Ovary (tissue), 9 donors: ENCODE results near the gene TIMP3. TPM values are rescaled to one million over a fixed set of nuclear protein-coding genes. Genes with fewer than 3 reads are reported as not detected.

ENCODE experiments used
- DNase-seq, 5 donors: peaks; one replicate each; pipeline ENCODE4 v3.0.0-alpha.2; 2019 to 2020
- H3K27ac ChIP-seq, 2 donors: fragments of 200-600 bp; one replicate each; pipeline versions ENCODE4 v1.5.1 to v1.8.0; 2019 to 2022
- H3K27me3 ChIP-seq: fragments of 200-600 bp; one replicate; pipeline ENCODE4 v1.8.0; 2022
- H3K36me3 ChIP-seq: fragments of 200-600 bp; sonication (generic); one replicate; pipeline ENCODE4 v1.5.1; 2019
- H3K4me1 ChIP-seq: one replicate; pipeline ENCODE4 v1.8.1; 2013; ENCODE audit warnings: mild to moderate bottlenecking, moderate library complexity; ENCODE audit not compliant: insufficient read depth
- H3K4me3 ChIP-seq: fragments of 200-600 bp; sonication (generic); one replicate; pipeline ENCODE4 v1.5.1; 2017
- H3K9me3 ChIP-seq, 2 donors: fragments of 200-600 bp in 1 of 2; sonication (generic) in 1 of 2; one replicate each; pipeline versions ENCODE4 v1.5.1 to v1.8.1; 2013 to 2019; ENCODE audit warnings: mild to moderate bottlenecking in 1 of 2, moderate library complexity in 1 of 2
- CTCF ChIP-seq, 3 donors: fragments of 450-650 bp in 2 of 3; fragments of 200-600 bp in 1 of 3; IDR thresholded peaks; one replicate each; pipeline versions ENCODE4 v1.5.1 to v1.8.0; 2016 to 2022; ENCODE audit warnings: antibody characterized with exemption in 3 of 3, mild to moderate bottlenecking in 1 of 3
- EP300 ChIP-seq: sonication (generic); formaldehyde crosslinking; IDR thresholded peaks from one replicate; pipeline ENCODE4 v1.6.1; 2017; ENCODE audit warnings: antibody characterized with exemption
- POLR2A ChIP-seq: fragments of 450-650 bp; IDR thresholded peaks from one replicate; pipeline ENCODE4 v1.6.1; 2017; ENCODE audit warnings: antibody characterized with exemption, mild to moderate bottlenecking, moderate library complexity
- WGBS, 3 donors: extraction: QIAGEN DNeasy Blood & Tissue Kit in 1 of 3; methylation state at CpG; one replicate each; pipeline versions ENCODE4 v1.1.5 to v1.1.7; 2013 to 2017; 5-methylcytosine and 5-hydroxymethylcytosine counted together
- intact Hi-C, 4 donors: fragments of 100-400 bp; cut with DNase I; formaldehyde crosslinking; loops; one replicate each; pipeline versions ENCODE4 v1.11.0 to v1.15.1; 2022 to 2023
- polyA plus RNA-seq, 2 donors: library from polyadenylated mRNA; stranded (reverse); fragments of 200-250 nt in 1 of 2; fragments of 350-450 nt in 1 of 2; fragmentation: Illumina TruSeq in 1 of 2; extraction: RNeasy Lipid Tissue Mini Kit (QIAGEN cat#74804) in 1 of 2; gene quantifications; one replicate each; pipeline ENCODE4 v1.2.3, GENCODE V29; 2013 to 2014
- total RNA-seq, 7 donors: library from RNA; depleted of rRNA in 2 of 7; stranded (reverse); fragments of >200 nt in 2 of 7; fragmentation: NEBNext Ultra II Directional in 3 of 7; extraction: Animal tissue kit (Norgen Biotek cat#: 25700) in 3 of 7; gene quantifications; one replicate each; pipeline versions ENCODE4 v1.1.0 to v1.2.4, GENCODE V29; 2016 to 2023
- donor health status: DM: no; HTN: no; CAD: no; lungs with moderate emphysema.
- donor health status: DM: no; HTN: no; CAD: no.
- donor health status: Bipolar disorder and iron deficiency.
- donor health status: DM: yes; HTN: yes; CAD: no.
- donor health status: DM: no; HTN: no; CAD: no.
- donor health status: DM: yes; HTN: yes; CAD: no.

The TIMP3 gene
- total and polyA plus RNA-seq, 9 donors, result 48.5 to 565 (median 121) TPM

GRCh38 chr22:32862083-32862482, 60.6 kb downstream of the TIMP3 start:
- H3K9me3 ChIP-seq, result no peaks in the 10 kb centered on the region
- H3K27me3 ChIP-seq, result no peaks in the 10 kb centered on the region
- no peak overlapping the region for H3K4me3 ChIP-seq
- no peak overlapping the region for H3K27ac ChIP-seq
- no peaks in the 10 kb centered on the region for H3K36me3 ChIP-seq
- no peak for TF ChIP-seq POLR2A
- no peak for DNase-seq
- no peaks in the 10 kb centered on the region for H3K4me1 ChIP-seq
- 95 to 98% (median 98%) methylated on average over 4 of the region's 4 CpGs for WGBS, 3 donors
- intact Hi-C loops, result no loop called here

- 70 to 79% (median 77%) methylated on average over 8 of the region's 8 CpGs for WGBS, 3 donors
These were observed 61.6 kb downstream of the TIMP3 start for GRCh38 chr22:32862936-32863661.

GRCh38 chr22:32864041-32864440, 62.5 kb downstream of the TIMP3 start:
- DNase-seq, result no peak
- 81 to 95% (median 90%) methylated on average over 3 of the region's 3 CpGs for WGBS, 3 donors
- Histone ChIP-seq H3K36me3 (no peaks in the 10 kb centered on the region), H3K4me3 (no peak overlapping the region), H3K27ac (no peak overlapping the region), H3K27me3 (no peaks in the 10 kb centered on the region), H3K9me3 (no peaks in the 10 kb centered on the region), H3K4me1 (no peaks in the 10 kb centered on the region)
- intact Hi-C loops, result no loop called here
- TF ChIP-seq EP300, result no peak
- no peak for TF ChIP-seq POLR2A
- TF ChIP-seq CTCF (IDR thresholded peaks at IDR 0.05), result no peak

More at GRCh38 chr22:32862936-32863661, 61.6 kb downstream of the TIMP3 start:
- Histone ChIP-seq H3K36me3 (no peaks in the 10 kb centered on the region), H3K4me3 (no peak overlapping the region), H3K4me1 (no peaks in the 10 kb centered on the region), H3K27ac (no peak overlapping the region), H3K9me3 (no peaks in the 10 kb centered on the region), H3K27me3 (no peaks in the 10 kb centered on the region)
- DNase-seq, result no peak
- intact Hi-C loops, result no loop called here
- no peak for TF ChIP-seq CTCF (IDR thresholded peaks at IDR 0.05)
- TF ChIP-seq POLR2A, result no peak
- no peak for TF ChIP-seq EP300

- no peaks in the 10 kb centered on the region for H3K27me3 ChIP-seq
- TF ChIP-seq POLR2A (no peak), CTCF (IDR thresholded peaks at IDR 0.05) (no peak), EP300 (no peak)
- H3K36me3 ChIP-seq, result no peaks in the 10 kb centered on the region
- no peaks in the 10 kb centered on the region for H3K9me3 ChIP-seq
- DNase-seq, result no peak
- no peak overlapping the region for H3K27ac ChIP-seq
- H3K4me1 ChIP-seq, result no peaks in the 10 kb centered on the region
- intact Hi-C loops, result no loop called here
- WGBS, 3 donors, result 90 to 93% (median 92%) methylated on average over 7 of the region's 7 CpGs
- H3K4me3 ChIP-seq, result no peak overlapping the region
These were observed 63.1 kb downstream of the TIMP3 start for GRCh38 chr22:32864596-32864995.

DNA sequence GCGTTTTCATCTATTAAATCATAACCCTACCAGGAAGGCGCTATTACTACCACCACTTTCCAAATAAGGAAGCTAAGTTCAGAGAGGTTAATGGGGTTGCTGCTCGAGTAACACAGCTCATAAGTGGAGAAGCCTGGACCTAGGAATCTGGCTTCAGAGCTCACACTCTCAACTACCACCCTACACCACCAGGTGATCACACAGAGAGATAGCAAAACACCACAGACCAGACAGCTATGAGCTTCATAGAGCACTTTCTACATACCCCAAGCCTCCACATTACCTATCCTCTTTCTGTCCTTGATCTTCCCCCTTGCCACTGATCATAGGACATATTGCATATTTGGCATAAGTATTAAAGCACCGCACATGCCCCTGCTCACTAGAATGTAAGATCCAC, 65.4 kb downstream of the TIMP3 start:
- no peak for DNase-seq
- WGBS, 3 donors, result 83 to 87% (median 86%) methylated on average over 4 of the region's 4 CpGs
- TF ChIP-seq CTCF (IDR thresholded peaks at IDR 0.05), result no peak
- no peaks in the 10 kb centered on the region for H3K36me3 ChIP-seq
- no peaks in the 10 kb centered on the region for H3K9me3 ChIP-seq
- no peaks in the 10 kb centered on the region for H3K4me1 ChIP-seq
- no peak overlapping the region for H3K4me3 ChIP-seq
- intact Hi-C loops, result no loop called here
- no peak overlapping the region for H3K27ac ChIP-seq
- no peaks in the 10 kb centered on the region for H3K27me3 ChIP-seq
